ENCODE measurements around the gene HIVEP1. TPM values are rescaled to one million over a fixed set of nuclear protein-coding genes. Genes with fewer than 3 reads are reported as not detected.

The HIVEP1 gene
- total RNA-seq, 2 donors from 2014 or later = 22.3 to 34.4 TPM

DNA sequence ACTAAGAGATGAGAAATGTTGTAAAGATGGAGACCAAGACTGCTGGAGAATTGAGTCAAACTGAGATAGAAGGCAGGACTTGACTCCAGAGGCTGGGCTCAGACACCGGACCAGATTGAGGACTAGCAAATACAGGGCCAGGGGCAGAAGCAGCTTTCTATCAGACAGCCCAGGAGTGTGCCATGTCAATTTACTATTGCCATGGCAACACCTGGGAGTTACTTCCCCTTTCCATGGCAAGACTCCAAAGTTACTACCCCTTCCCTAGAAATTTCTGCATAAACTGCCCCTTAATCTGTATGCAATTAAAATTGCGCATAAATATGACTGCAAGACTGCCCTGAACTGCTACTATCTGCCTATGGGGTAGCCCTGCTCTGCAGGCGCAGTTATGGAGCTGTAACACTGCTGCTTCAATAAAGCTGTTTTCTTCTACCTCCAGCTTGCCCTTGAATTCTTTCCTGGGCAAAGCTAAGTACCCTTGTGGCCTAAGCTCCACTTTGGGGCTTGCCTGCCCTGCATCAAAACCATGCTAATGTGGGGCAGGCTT lies 188.0 kb downstream of the HIVEP1 start:
- no peaks in the 10 kb centered on the region for H3K9me3 ChIP-seq
- H3K36me3 ChIP-seq = no peaks in the 10 kb centered on the region
- peaks cover 10 to 42% of the 10 kb centered on the region in 2 donors for H3K4me1 ChIP-seq (ENCODE audit: control insufficient read depth in 1 of 2, low read depth in 2 of 2)
- no peak overlapping the region for H3K27ac ChIP-seq
- DNase-seq (ENCODE audit: low spot score) (no peak), ATAC-seq (ENCODE audit: insufficient number of reproducible peaks, low FRiP score, low read depth) (no peak)
- TF ChIP-seq, protein P1, sequence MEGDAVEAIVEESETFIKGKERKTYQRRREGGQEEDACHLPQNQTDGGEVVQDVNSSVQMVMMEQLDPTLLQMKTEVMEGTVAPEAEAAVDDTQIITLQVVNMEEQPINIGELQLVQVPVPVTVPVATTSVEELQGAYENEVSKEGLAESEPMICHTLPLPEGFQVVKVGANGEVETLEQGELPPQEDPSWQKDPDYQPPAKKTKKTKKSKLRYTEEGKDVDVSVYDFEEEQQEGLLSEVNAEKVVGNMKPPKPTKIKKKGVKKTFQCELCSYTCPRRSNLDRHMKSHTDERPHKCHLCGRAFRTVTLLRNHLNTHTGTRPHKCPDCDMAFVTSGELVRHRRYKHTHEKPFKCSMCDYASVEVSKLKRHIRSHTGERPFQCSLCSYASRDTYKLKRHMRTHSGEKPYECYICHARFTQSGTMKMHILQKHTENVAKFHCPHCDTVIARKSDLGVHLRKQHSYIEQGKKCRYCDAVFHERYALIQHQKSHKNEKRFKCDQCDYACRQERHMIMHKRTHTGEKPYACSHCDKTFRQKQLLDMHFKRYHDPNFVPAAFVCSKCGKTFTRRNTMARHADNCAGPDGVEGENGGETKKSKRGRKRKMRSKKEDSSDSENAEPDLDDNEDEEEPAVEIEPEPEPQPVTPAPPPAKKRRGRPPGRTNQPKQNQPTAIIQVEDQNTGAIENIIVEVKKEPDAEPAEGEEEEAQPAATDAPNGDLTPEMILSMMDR (IDR thresholded peaks at IDR 0.05) = no peak
- H3K4me3 ChIP-seq = no peak overlapping the region
- no peaks in the 10 kb centered on the region for H3K27me3 ChIP-seq (replicated peaks; ENCODE audit: insufficient read depth)

DNA sequence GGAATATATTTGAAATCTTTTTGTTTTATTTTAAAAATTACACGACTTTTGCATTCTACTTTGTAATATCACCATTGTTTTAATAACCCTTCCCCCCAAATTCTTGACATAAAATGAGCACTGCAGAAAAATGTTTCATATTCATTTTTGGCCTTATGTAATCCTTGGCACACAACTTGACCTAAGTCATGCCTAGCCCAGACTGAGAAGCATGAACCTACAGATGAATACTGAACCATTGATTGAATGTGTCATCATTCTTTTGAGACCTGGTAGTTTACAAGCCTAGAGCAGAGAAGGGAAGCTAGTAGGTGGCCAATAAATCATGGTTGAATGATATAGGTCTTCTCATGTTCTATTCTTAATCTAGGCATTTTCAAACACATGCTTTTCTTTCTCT lies 188.6 kb downstream of the HIVEP1 start:
- Histone ChIP-seq H3K4me1 (ENCODE audit: control insufficient read depth in 1 of 2, low read depth in 2 of 2) (peaks cover 10 to 42% of the 10 kb centered on the region in 2 donors), H3K36me3 (no peaks in the 10 kb centered on the region), H3K4me3 (no peak overlapping the region), H3K27me3 (replicated peaks; ENCODE audit: insufficient read depth) (no peaks in the 10 kb centered on the region), H3K9me3 (no peaks in the 10 kb centered on the region), H3K27ac (no peak overlapping the region)
- no peak for DNase-seq (ENCODE audit: low spot score)
- TF ChIP-seq, protein P1 (IDR thresholded peaks at IDR 0.05) = no peak
- ATAC-seq (ENCODE audit: insufficient number of reproducible peaks, low FRiP score, low read depth) = no peak

DNA sequence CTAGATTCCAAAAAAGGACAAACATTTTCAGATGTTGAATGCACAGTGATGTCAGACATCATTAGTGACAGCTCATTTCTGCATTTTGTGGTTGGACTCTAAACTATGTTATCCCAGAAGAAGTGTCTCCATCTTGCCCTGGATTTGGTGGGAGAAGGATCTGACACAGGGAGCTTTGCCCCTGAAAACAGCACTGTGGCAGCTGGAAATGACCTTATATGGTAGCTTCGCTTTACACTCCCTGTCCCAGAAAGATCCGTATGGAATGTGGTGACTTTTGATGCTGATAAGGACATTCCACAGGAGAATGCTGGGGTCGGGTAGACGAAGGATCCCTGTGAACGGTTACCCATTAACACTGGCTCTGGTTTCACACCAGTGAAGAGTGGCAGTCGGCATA lies 190.9 kb downstream of the HIVEP1 start:
- H3K27ac ChIP-seq = peak overlapping the region; percentile 57 to 63

DNA sequence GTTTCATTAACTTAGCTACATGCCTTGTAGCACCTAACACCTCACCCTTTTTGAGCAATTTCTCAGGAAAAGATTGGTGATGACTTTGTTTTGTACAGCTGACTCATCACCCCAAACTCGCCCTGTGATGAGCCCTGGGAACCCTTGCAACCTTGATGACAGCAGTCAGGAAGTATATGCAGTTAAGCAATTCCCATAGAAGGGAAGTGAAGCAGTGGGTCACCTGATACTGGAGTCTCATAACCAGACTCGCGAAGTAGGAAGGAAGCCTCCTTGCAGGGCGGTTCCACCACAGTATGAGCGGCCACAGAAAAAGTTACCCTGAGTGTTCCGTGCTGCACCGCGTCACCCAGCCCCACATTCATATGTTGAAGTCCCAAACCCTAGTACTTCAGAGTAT lies 196.1 kb downstream of the HIVEP1 start:
- no peak for ATAC-seq (ENCODE audit: insufficient number of reproducible peaks, low FRiP score, low read depth)
- Histone ChIP-seq H3K27me3 (replicated peaks; ENCODE audit: insufficient read depth) (no peaks in the 10 kb centered on the region), H3K36me3 (no peaks in the 10 kb centered on the region), H3K4me3 (no peak overlapping the region), H3K4me1 (ENCODE audit: control insufficient read depth in 1 of 2, low read depth in 2 of 2) (peaks cover 4 to 15% of the 10 kb centered on the region in 2 donors), H3K9me3 (no peaks in the 10 kb centered on the region), H3K27ac (no peak overlapping the region)
- TF ChIP-seq, protein P1 (IDR thresholded peaks at IDR 0.05) = no peak
- no peak for DNase-seq (ENCODE audit: low spot score)

More for the DNA sequence above, 190.9 kb downstream of the HIVEP1 start:
- Histone ChIP-seq H3K4me1 (ENCODE audit: control insufficient read depth in 1 of 2, low read depth in 2 of 2) (peaks cover 10 to 42% of the 10 kb centered on the region in 2 donors), H3K9me3 (no peaks in the 10 kb centered on the region), H3K36me3 (no peaks in the 10 kb centered on the region), H3K27me3 (replicated peaks; ENCODE audit: insufficient read depth) (no peaks in the 10 kb centered on the region), H3K4me3 (peak overlapping the region; percentile 7)
- TF ChIP-seq, protein P1 (IDR thresholded peaks at IDR 0.05) = no peak
- no peak for DNase-seq (ENCODE audit: low spot score)
- ATAC-seq (ENCODE audit: insufficient number of reproducible peaks, low FRiP score, low read depth) = no peak

DNA sequence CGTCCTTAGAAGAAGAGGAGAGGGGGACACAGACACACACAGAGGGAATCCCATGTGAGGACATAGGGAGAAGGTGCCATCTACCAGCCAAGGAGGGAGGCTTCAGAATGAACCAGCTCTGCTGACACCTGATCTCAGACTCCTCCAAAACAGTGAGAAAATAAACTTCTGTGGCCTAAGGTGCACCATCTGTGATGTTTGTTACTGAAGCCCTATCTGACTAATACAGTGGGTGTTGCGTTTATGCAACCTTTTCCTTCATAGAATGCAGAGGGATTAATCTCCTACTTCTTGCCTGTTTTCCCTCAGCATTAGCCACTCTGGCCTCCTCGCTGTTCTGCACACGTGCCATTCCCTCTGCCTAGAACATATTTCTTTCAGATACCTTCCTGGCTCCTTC lies 196.6 kb downstream of the HIVEP1 start:
- ATAC-seq (ENCODE audit: insufficient number of reproducible peaks, low FRiP score, low read depth) (no peak), DNase-seq (ENCODE audit: low spot score) (no peak)
- Histone ChIP-seq H3K27ac (no peak overlapping the region), H3K36me3 (no peaks in the 10 kb centered on the region), H3K27me3 (replicated peaks; ENCODE audit: insufficient read depth) (no peaks in the 10 kb centered on the region), H3K4me3 (no peak overlapping the region), H3K4me1 (ENCODE audit: control insufficient read depth in 1 of 2, low read depth in 2 of 2) (peaks cover 0 to 10% of the 10 kb centered on the region in 2 donors), H3K9me3 (no peaks in the 10 kb centered on the region)
- TF ChIP-seq, protein P1 (IDR thresholded peaks at IDR 0.05) = no peak

Other genes with a start within 250 kb of the HIVEP1 start
- not detected for gene ADTRP, start 233.5 kb upstream of the HIVEP1 start, total RNA-seq